ENCODE measurements around the gene DCAF7. TPM values are rescaled to one million over a fixed set of nuclear protein-coding genes. Genes with fewer than 3 reads are reported as not detected.
A peak's percentile ranks its signal among the peaks of the same experiment; 100 is the strongest.

Gene DCAF7
- 100 to 1,000 TPM; 106 to 121 (median 112) TPM for polyA plus RNA-seq (ENCODE audit: insufficient read length in 3 of 3)
- long read RNA-seq, donor 1, full-length matches to known transcripts: 19 of 31 reads
- long read RNA-seq, donor 1, partial matches to known transcripts: 12 of 31 reads
- long read RNA-seq, donor 1, other reads (novel, unspliced or antisense): 0 of 31 reads
- long read RNA-seq, donor 2, full-length matches to known transcripts: 26 of 64 reads
- long read RNA-seq, donor 2, partial matches to known transcripts: 38 of 64 reads
- long read RNA-seq, donor 2, other reads (novel, unspliced or antisense): 0 of 64 reads
- long read RNA-seq, donor 3, full-length matches to known transcripts: 23 of 44 reads
- long read RNA-seq, donor 3, partial matches to known transcripts: 21 of 44 reads
- long read RNA-seq, donor 3, other reads (novel, unspliced or antisense): 0 of 44 reads
- long read RNA-seq, donor 4, full-length matches to known transcripts: 20 of 60 reads
- long read RNA-seq, donor 4, partial matches to known transcripts: 40 of 60 reads
- long read RNA-seq, donor 4, other reads (novel, unspliced or antisense): 0 of 60 reads
- long read RNA-seq, donor 5, full-length matches to known transcripts: 5 of 23 reads
- long read RNA-seq, donor 5, partial matches to known transcripts: 18 of 23 reads
- long read RNA-seq, donor 5, other reads (novel, unspliced or antisense): 0 of 23 reads
- long read RNA-seq, donor 6, full-length matches to known transcripts: 31 of 46 reads
- long read RNA-seq, donor 6, partial matches to known transcripts: 15 of 46 reads
- long read RNA-seq, donor 6, other reads (novel, unspliced or antisense): 0 of 46 reads
- long read RNA-seq, donor 7, full-length matches to known transcripts: 40 of 60 reads
- long read RNA-seq, donor 7, partial matches to known transcripts: 20 of 60 reads
- long read RNA-seq, donor 7, other reads (novel, unspliced or antisense): 0 of 60 reads
- long read RNA-seq, donor 8, full-length matches to known transcripts: 7 of 23 reads
- long read RNA-seq, donor 8, partial matches to known transcripts: 16 of 23 reads
- long read RNA-seq, donor 8, other reads (novel, unspliced or antisense): 0 of 23 reads
- long read RNA-seq, donor 9, full-length matches to known transcripts: 33 of 104 reads
- long read RNA-seq, donor 9, partial matches to known transcripts: 71 of 104 reads
- long read RNA-seq, donor 9, other reads (novel, unspliced or antisense): 0 of 104 reads
- long read RNA-seq, donor 10, full-length matches to known transcripts: 30 of 63 reads
- long read RNA-seq, donor 10, partial matches to known transcripts: 33 of 63 reads
- long read RNA-seq, donor 10, other reads (novel, unspliced or antisense): 0 of 63 reads
- long read RNA-seq, donor 11, full-length matches to known transcripts: 16 of 41 reads
- long read RNA-seq, donor 11, partial matches to known transcripts: 25 of 41 reads
- long read RNA-seq, donor 11, other reads (novel, unspliced or antisense): 0 of 41 reads
- long read RNA-seq, donor 12, full-length matches to known transcripts: 38 of 95 reads
- long read RNA-seq, donor 12, partial matches to known transcripts: 57 of 95 reads
- long read RNA-seq, donor 12, other reads (novel, unspliced or antisense): 0 of 95 reads
- long read RNA-seq, donor 13, full-length matches to known transcripts: 12 of 23 reads
- long read RNA-seq, donor 13, partial matches to known transcripts: 11 of 23 reads
- long read RNA-seq, donor 13, other reads (novel, unspliced or antisense): 0 of 23 reads
- long read RNA-seq, donor 14: 0 reads
- long read RNA-seq, donor 15: 0 reads
- long read RNA-seq, donor 16, full-length matches to known transcripts: 29 of 61 reads
- long read RNA-seq, donor 16, partial matches to known transcripts: 32 of 61 reads
- long read RNA-seq, donor 16, other reads (novel, unspliced or antisense): 0 of 61 reads

GRCh38 chr17:63549946-63550816 lies at the start of gene DCAF7:
DCAF7 (plus strand) TSS chr17:63550477; CDS start chr17:63550678, 201 bp downstream.
- peak; percentile 100 for DNase-seq

- DNase-seq: no peak
These were observed 49.5 kb upstream of the DCAF7 start for GRCh38 chr17:63500543-63501390.

- DNase-seq: no peak
These were observed 47.0 kb upstream of the DCAF7 start for GRCh38 chr17:63503341-63503705.

GRCh38 chr17:63504261-63504660 lies 46.0 kb upstream of the DCAF7 start:
- DNase-seq: no peak

- DNase-seq: no peak
These were observed 44.9 kb upstream of the DCAF7 start for GRCh38 chr17:63505341-63505740.

GRCh38 chr17:63506627-63507026 lies 43.6 kb upstream of the DCAF7 start:
- no peak for DNase-seq

- no peak for DNase-seq
These were observed 38.9 kb upstream of the DCAF7 start for GRCh38 chr17:63511331-63511730.

GRCh38 chr17:63512388-63512787 lies 37.9 kb upstream of the DCAF7 start:
- DNase-seq: no peak

- no peak for DNase-seq
These were observed 37.2 kb upstream of the DCAF7 start for GRCh38 chr17:63512896-63513644.

GRCh38 chr17:63514477-63514876 lies 35.8 kb upstream of the DCAF7 start:
- no peak for DNase-seq

- no peak for DNase-seq
These were observed 35.3 kb upstream of the DCAF7 start for GRCh38 chr17:63514974-63515373.

GRCh38 chr17:63515426-63515825 lies 34.9 kb upstream of the DCAF7 start:
- DNase-seq: no peak

GRCh38 chr17:63516910-63517824 lies 33.1 kb upstream of the DCAF7 start:
- no peak for DNase-seq

- DNase-seq: no peak
These were observed 32.3 kb upstream of the DCAF7 start for GRCh38 chr17:63517825-63518534.

GRCh38 chr17:63519116-63519881 lies 31.0 kb upstream of the DCAF7 start:
- DNase-seq: no peak
